HL-60 (cell line): Measurements from ENCODE around the gene RGL4.
"Not testable (repeated sequence)": the region's sequence is repeated elsewhere in the genome, so short reads cannot be mapped to it uniquely, and the experiment has no call there.

Source experiments
- DNase-seq, 2 experiments: peaks; one replicate each; pipeline ENCODE4 v3.0.0-alpha.2; 2010 to 2020; ENCODE audit warnings: low read depth in 1 of 2, low spot score in 1 of 2
- H3K27ac ChIP-seq: fragments of 250-450 bp; sonication (Bioruptor Pico); replicated peaks from 2 replicates; pipeline ENCODE4 v1.5.1; 2020; ENCODE audit warnings: mild to moderate bottlenecking, moderate library complexity
- H3K27me3 ChIP-seq: fragments of 250-450 bp; sonication (Bioruptor Pico); 2 replicates; pipeline ENCODE4 v1.5.1; 2021; ENCODE audit warnings: mild to moderate bottlenecking, moderate library complexity; ENCODE audit not compliant: insufficient read depth, poor library complexity, severe bottlenecking
- H3K4me3 ChIP-seq: replicated peaks from 2 replicates; pipeline ENCODE4 v1.5.1; 2011; ENCODE audit warnings: mild to moderate bottlenecking, control low read depth, low read length; ENCODE audit not compliant: insufficient read depth
- CTCF ChIP-seq: IDR thresholded peaks from one replicate; pipeline ENCODE4 v1.5.1; 2011; ENCODE audit warnings: low read length, control low read depth, inconsistent platforms; ENCODE audit not compliant: insufficient read depth
- GABPA ChIP-seq: IDR thresholded peaks from 2 replicates; pipeline ENCODE4 v1.6.1; 2012; ENCODE audit warnings: low read depth
- POLR2AphosphoS5 ChIP-seq: IDR thresholded peaks from 2 replicates; pipeline ENCODE4 v1.6.1; 2012; ENCODE audit warnings: low read depth
- REST ChIP-seq: IDR thresholded peaks from 2 replicates; pipeline ENCODE4 v1.6.1; 2012; ENCODE audit warnings: low read depth; ENCODE audit not compliant: insufficient replicate concordance
- SPI1 ChIP-seq: IDR thresholded peaks from 2 replicates; pipeline ENCODE4 v1.6.1; 2012; ENCODE audit warnings: low read depth, mild to moderate bottlenecking, borderline replicate concordance

RGL4 gene

GRCh38 chr22:23722724-23723123 lies 31.9 kb downstream of the RGL4 start:
- no peak overlapping the region for H3K4me3 ChIP-seq
- no peak for DNase-seq
- TF ChIP-seq CTCF (no peak), POLR2AphosphoS5 (no peak), REST (no peak), GABPA (no peak), SPI1 (no peak)
- H3K27ac ChIP-seq, result no peak overlapping the region
- no peaks in the 10 kb centered on the region for H3K27me3 ChIP-seq

- not testable (repeated sequence) for H3K4me3 ChIP-seq, H3K27ac ChIP-seq, H3K27me3 ChIP-seq
- DNase-seq, result peak in 1 of 2 experiments; percentile 26
Measured at GRCh38 chr22:23728108-23728507, 37.3 kb downstream of the RGL4 start.

- no peak overlapping the region for H3K27ac ChIP-seq
- no peak for DNase-seq
- TF ChIP-seq GABPA, result no peak
- no peak for TF ChIP-seq CTCF
- TF ChIP-seq REST, result no peak
- TF ChIP-seq POLR2AphosphoS5, result no peak
- no peak for TF ChIP-seq SPI1
- H3K4me3 ChIP-seq, result no peak overlapping the region
- no peaks in the 10 kb centered on the region for H3K27me3 ChIP-seq
Measured at GRCh38 chr22:23737696-23738095, 46.9 kb downstream of the RGL4 start.

GRCh38 chr22:23742505-23743264 lies 51.9 kb downstream of the RGL4 start:
- no peak for DNase-seq
- TF ChIP-seq SPI1 (no peak), GABPA (no peak), REST (no peak), CTCF (no peak), POLR2AphosphoS5 (no peak)
- no peak overlapping the region for H3K4me3 ChIP-seq
- H3K27me3 ChIP-seq, result no peaks in the 10 kb centered on the region
- no peak overlapping the region for H3K27ac ChIP-seq
